Measurements from ENCODE around the gene CCDC60.

The CCDC60 gene

GRCh38 chr12:119328111-119328510 is 6.4 kb upstream of the CCDC60 start (continued):
- TF ChIP-seq ARNTL (CRISPR knock-in tag; IDR thresholded peaks at IDR 0.05; ENCODE audit: borderline replicate concordance, low read depth) = no peak

DNA sequence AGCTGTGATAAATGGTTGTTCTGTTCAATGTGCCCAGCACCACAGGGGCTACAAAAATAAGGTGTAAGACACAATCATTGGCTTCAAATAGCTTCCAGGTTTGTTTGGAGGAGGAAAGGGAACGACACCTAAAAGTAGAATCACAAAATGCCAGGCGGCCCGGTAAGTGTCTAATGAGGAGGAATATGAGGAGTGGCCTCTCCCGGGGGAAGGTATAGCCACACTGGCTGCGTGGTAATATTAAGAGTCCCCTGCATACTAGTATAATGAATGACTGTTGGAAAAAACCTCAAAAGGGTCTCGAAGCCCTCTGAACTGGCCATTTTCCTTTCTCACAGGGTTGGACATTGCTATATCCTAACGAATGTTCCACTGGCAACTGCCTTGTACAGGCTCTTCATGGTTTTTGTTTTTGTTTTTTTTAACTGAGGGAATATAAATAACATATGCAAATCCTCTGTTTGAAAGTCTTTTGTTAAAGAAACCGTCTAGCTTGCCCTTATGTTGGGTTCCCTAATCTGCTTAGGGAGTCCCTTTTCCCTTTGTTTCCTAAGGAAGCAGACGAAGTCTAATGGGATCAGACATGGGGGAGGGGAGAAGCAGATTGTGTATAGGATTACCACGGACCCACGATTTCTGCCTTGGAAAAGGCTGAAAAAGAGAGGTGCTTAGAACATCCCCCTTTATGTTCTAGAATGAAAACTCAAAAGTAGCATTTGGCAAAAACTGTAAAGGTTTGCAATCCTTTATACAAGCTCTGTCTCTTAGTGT is 4.2 kb downstream of the CCDC60 start:
- ATAC-seq = no peak
- TF ChIP-seq TCF4 (CRISPR knock-in tag; IDR thresholded peaks at IDR 0.05; ENCODE audit: borderline replicate concordance) = no peak
- TF ChIP-seq, protein P1, sequence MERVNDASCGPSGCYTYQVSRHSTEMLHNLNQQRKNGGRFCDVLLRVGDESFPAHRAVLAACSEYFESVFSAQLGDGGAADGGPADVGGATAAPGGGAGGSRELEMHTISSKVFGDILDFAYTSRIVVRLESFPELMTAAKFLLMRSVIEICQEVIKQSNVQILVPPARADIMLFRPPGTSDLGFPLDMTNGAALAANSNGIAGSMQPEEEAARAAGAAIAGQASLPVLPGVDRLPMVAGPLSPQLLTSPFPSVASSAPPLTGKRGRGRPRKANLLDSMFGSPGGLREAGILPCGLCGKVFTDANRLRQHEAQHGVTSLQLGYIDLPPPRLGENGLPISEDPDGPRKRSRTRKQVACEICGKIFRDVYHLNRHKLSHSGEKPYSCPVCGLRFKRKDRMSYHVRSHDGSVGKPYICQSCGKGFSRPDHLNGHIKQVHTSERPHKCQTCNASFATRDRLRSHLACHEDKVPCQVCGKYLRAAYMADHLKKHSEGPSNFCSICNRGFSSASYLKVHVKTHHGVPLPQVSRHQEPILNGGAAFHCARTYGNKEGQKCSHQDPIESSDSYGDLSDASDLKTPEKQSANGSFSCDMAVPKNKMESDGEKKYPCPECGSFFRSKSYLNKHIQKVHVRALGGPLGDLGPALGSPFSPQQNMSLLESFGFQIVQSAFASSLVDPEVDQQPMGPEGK (CRISPR knock-in tag; IDR thresholded peaks at IDR 0.05; ENCODE audit: borderline replicate concordance) = no peak
- no peak for TF ChIP-seq SNAI2 (CRISPR knock-in tag; IDR thresholded peaks at IDR 0.05)
- no peak for TF ChIP-seq ZNF8 (CRISPR knock-in tag; IDR thresholded peaks at IDR 0.05)
- no peak for TF ChIP-seq ESRRG (CRISPR knock-in tag; IDR thresholded peaks at IDR 0.05)
- TF ChIP-seq BACH2 (CRISPR knock-in tag; IDR thresholded peaks at IDR 0.05; ENCODE audit: borderline replicate concordance) = no peak
- TF ChIP-seq TOX (CRISPR knock-in tag; IDR thresholded peaks at IDR 0.05; ENCODE audit: borderline replicate concordance) = no peak
- TF ChIP-seq OSR1 (CRISPR knock-in tag; IDR thresholded peaks at IDR 0.05) = no peak
- TF ChIP-seq, protein P2, sequence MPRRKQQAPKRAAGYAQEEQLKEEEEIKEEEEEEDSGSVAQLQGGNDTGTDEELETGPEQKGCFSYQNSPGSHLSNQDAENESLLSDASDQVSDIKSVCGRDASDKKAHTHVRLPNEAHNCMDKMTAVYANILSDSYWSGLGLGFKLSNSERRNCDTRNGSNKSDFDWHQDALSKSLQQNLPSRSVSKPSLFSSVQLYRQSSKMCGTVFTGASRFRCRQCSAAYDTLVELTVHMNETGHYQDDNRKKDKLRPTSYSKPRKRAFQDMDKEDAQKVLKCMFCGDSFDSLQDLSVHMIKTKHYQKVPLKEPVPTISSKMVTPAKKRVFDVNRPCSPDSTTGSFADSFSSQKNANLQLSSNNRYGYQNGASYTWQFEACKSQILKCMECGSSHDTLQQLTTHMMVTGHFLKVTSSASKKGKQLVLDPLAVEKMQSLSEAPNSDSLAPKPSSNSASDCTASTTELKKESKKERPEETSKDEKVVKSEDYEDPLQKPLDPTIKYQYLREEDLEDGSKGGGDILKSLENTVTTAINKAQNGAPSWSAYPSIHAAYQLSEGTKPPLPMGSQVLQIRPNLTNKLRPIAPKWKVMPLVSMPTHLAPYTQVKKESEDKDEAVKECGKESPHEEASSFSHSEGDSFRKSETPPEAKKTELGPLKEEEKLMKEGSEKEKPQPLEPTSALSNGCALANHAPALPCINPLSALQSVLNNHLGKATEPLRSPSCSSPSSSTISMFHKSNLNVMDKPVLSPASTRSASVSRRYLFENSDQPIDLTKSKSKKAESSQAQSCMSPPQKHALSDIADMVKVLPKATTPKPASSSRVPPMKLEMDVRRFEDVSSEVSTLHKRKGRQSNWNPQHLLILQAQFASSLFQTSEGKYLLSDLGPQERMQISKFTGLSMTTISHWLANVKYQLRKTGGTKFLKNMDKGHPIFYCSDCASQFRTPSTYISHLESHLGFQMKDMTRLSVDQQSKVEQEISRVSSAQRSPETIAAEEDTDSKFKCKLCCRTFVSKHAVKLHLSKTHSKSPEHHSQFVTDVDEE (CRISPR knock-in tag; IDR thresholded peaks at IDR 0.05) = no peak
- TF ChIP-seq CSDC2 (CRISPR knock-in tag; IDR thresholded peaks at IDR 0.05) = no peak
- TF ChIP-seq POU6F1 (CRISPR knock-in tag; IDR thresholded peaks at IDR 0.05; ENCODE audit: borderline replicate concordance, low read depth) = no peak
- TF ChIP-seq ZFP30 (CRISPR knock-in tag; IDR thresholded peaks at IDR 0.05) = no peak
- no peak for TF ChIP-seq ARNTL (CRISPR knock-in tag; IDR thresholded peaks at IDR 0.05; ENCODE audit: borderline replicate concordance, low read depth)
- TF ChIP-seq ISL1 (CRISPR knock-in tag; IDR thresholded peaks at IDR 0.05) = no peak
- no peak for TF ChIP-seq GLIS3 (CRISPR knock-in tag; IDR thresholded peaks at IDR 0.05)
- TF ChIP-seq ZC3H10 (CRISPR knock-in tag; IDR thresholded peaks at IDR 0.05) = no peak
- TF ChIP-seq ZNF565 (CRISPR knock-in tag; conservative IDR thresholded peaks at IDR 0.05; ENCODE audit: low read depth) = no peak

GRCh38 chr12:119340578-119340977 is 6.0 kb downstream of the CCDC60 start:
- no peak for ATAC-seq

More at GRCh38 chr12:119340578-119340977, 6.0 kb downstream of the CCDC60 start:
- TF ChIP-seq OSR1 (CRISPR knock-in tag; IDR thresholded peaks at IDR 0.05) = no peak
- TF ChIP-seq, protein P2 (CRISPR knock-in tag; IDR thresholded peaks at IDR 0.05) = no peak
- no peak for TF ChIP-seq ESRRG (CRISPR knock-in tag; IDR thresholded peaks at IDR 0.05)
- TF ChIP-seq CSDC2 (CRISPR knock-in tag; IDR thresholded peaks at IDR 0.05) = no peak

Measured in SK-N-SH treated with all-trans-retinoic acid at 6 μM for 48 hours (cell line).